ENCODE measurements around the gene MYLIP. TPM values are rescaled to one million over a fixed set of nuclear protein-coding genes. Genes with fewer than 3 reads are reported as not detected.

The MYLIP gene
- total and polyA plus RNA-seq, 2 experiments from 2014 or later, result 26.7 to 33.8 TPM

- TF ChIP-seq, protein P1, sequence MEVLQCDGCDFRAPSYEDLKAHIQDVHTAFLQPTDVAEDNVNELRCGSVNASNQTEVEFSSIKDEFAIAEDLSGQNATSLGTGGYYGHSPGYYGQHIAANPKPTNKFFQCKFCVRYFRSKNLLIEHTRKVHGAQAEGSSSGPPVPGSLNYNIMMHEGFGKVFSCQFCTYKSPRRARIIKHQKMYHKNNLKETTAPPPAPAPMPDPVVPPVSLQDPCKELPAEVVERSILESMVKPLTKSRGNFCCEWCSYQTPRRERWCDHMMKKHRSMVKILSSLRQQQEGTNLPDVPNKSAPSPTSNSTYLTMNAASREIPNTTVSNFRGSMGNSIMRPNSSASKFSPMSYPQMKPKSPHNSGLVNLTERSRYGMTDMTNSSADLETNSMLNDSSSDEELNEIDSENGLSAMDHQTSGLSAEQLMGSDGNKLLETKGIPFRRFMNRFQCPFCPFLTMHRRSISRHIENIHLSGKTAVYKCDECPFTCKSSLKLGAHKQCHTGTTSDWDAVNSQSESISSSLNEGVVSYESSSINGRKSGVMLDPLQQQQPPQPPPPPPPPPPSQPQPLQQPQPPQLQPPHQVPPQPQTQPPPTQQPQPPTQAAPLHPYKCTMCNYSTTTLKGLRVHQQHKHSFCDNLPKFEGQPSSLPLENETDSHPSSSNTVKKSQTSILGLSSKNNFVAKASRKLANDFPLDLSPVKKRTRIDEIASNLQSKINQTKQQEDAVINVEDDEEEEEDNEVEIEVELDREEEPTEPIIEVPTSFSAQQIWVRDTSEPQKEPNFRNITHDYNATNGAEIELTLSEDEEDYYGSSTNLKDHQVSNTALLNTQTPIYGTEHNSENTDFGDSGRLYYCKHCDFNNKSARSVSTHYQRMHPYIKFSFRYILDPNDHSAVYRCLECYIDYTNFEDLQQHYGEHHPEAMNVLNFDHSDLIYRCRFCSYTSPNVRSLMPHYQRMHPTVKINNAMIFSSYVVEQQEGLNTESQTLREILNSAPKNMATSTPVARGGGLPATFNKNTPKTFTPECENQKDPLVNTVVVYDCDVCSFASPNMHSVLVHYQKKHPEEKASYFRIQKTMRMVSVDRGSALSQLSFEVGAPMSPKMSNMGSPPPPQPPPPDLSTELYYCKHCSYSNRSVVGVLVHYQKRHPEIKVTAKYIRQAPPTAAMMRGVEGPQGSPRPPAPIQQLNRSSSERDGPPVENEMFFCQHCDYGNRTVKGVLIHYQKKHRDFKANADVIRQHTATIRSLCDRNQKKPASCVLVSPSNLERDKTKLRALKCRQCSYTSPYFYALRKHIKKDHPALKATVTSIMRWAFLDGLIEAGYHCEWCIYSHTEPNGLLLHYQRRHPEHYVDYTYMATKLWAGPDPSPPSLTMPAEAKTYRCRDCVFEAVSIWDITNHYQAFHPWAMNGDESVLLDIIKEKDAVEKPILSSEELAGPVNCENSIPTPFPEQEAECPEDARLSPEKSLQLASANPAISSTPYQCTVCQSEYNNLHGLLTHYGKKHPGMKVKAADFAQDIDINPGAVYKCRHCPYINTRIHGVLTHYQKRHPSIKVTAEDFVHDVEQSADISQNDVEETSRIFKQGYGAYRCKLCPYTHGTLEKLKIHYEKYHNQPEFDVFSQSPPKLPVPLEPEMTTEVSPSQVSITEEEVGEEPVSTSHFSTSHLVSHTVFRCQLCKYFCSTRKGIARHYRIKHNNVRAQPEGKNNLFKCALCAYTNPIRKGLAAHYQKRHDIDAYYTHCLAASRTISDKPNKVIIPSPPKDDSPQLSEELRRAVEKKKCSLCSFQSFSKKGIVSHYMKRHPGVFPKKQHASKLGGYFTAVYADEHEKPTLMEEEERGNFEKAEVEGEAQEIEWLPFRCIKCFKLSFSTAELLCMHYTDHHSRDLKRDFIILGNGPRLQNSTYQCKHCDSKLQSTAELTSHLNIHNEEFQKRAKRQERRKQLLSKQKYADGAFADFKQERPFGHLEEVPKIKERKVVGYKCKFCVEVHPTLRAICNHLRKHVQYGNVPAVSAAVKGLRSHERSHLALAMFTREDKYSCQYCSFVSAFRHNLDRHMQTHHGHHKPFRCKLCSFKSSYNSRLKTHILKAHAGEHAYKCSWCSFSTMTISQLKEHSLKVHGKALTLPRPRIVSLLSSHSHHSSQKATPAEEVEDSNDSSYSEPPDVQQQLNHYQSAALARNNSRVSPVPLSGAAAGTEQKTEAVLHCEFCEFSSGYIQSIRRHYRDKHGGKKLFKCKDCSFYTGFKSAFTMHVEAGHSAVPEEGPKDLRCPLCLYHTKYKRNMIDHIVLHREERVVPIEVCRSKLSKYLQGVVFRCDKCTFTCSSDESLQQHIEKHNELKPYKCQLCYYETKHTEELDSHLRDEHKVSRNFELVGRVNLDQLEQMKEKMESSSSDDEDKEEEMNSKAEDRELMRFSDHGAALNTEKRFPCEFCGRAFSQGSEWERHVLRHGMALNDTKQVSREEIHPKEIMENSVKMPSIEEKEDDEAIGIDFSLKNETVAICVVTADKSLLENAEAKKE (CRISPR knock-in tag; IDR thresholded peaks at IDR 0.05), result no peak
- TF ChIP-seq ZNF114 (CRISPR knock-in tag; IDR thresholded peaks at IDR 0.05), result no peak
- TF ChIP-seq ETS1 (IDR thresholded peaks at IDR 0.05), result no peak
- no peak for TF ChIP-seq EZH2 (IDR thresholded peaks at IDR 0.05; ENCODE audit: low read depth, unreplicated experiment)
These were observed 41.5 kb upstream of the MYLIP start (continued) for GRCh38 chr6:16087386-16087785.

DNA sequence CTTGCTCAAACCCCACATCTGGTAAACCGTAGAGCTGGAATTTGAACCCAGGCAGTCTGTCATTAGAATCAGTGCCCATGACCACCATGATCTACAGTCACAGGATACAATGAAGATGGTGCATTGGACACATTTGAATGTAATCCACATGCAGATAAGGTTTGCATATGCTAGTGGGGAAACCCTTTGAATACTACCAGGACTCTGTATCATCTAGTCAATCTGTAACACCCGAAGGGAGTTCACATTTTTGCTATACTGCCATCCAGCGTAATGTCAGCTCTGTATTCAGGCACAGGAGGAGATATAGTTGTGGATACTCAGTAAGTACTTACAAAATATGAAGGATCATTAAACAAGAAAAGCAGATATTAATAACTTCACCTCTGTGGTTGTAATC lies 40.5 kb upstream of the MYLIP start:
- H3K4me3 Mint-ChIP-seq, result no peak overlapping the region
- H3K36me3 ChIP-seq (ENCODE audit: insufficient read depth), result no peaks in the 10 kb centered on the region
- 0 out of 2 replicates have a peak, but pooled peaks cover 3% of the 10 kb centered on the region for H3K9me2 ChIP-seq (ENCODE audit: insufficient read depth)
- no peaks in the 10 kb centered on the region for H4K20me1 ChIP-seq (replicated peaks; ENCODE audit: insufficient read depth)
- H2AFZ ChIP-seq, result no peak overlapping the region
- H3K4me2 ChIP-seq, result no peak overlapping the region
- H3K79me2 ChIP-seq (replicated peaks; ENCODE audit: insufficient read depth), result no peaks in the 10 kb centered on the region
- DNase-seq (ENCODE audit: low spot score) (no peak), ATAC-seq (no peak)
- H3K4me1 ChIP-seq (ENCODE audit: insufficient read depth), result no peaks in the 10 kb centered on the region
- H3K4me1 Mint-ChIP-seq, result no peaks in the 10 kb centered on the region; the same call in 2 of the 3 replicates
- H3K36me3 Mint-ChIP-seq (ENCODE audit: low read depth), result no peaks in the 10 kb centered on the region
- no peaks in the 10 kb centered on the region for H3K27me3 ChIP-seq (ENCODE audit: insufficient read depth)
- no peak for TF ChIP-seq STAT1 (IDR thresholded peaks at IDR 0.05; ENCODE audit: unreplicated experiment)
- TF ChIP-seq, protein P2, sequence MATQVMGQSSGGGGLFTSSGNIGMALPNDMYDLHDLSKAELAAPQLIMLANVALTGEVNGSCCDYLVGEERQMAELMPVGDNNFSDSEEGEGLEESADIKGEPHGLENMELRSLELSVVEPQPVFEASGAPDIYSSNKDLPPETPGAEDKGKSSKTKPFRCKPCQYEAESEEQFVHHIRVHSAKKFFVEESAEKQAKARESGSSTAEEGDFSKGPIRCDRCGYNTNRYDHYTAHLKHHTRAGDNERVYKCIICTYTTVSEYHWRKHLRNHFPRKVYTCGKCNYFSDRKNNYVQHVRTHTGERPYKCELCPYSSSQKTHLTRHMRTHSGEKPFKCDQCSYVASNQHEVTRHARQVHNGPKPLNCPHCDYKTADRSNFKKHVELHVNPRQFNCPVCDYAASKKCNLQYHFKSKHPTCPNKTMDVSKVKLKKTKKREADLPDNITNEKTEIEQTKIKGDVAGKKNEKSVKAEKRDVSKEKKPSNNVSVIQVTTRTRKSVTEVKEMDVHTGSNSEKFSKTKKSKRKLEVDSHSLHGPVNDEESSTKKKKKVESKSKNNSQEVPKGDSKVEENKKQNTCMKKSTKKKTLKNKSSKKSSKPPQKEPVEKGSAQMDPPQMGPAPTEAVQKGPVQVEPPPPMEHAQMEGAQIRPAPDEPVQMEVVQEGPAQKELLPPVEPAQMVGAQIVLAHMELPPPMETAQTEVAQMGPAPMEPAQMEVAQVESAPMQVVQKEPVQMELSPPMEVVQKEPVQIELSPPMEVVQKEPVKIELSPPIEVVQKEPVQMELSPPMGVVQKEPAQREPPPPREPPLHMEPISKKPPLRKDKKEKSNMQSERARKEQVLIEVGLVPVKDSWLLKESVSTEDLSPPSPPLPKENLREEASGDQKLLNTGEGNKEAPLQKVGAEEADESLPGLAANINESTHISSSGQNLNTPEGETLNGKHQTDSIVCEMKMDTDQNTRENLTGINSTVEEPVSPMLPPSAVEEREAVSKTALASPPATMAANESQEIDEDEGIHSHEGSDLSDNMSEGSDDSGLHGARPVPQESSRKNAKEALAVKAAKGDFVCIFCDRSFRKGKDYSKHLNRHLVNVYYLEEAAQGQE (IDR thresholded peaks at IDR 0.05; ENCODE audit: unreplicated experiment), result no peak
- TF ChIP-seq NANOG (IDR thresholded peaks at IDR 0.05; ENCODE audit: borderline replicate concordance), result no peak
- no peaks in the 10 kb centered on the region for H3K9me3 Mint-ChIP-seq
- no peak overlapping the region for H3K27ac ChIP-seq (ENCODE audit: low read depth)
- no peaks in the 10 kb centered on the region for H3F3A ChIP-seq (replicated peaks; ENCODE audit: low read depth)
- no peak overlapping the region for H3K27ac Mint-ChIP-seq
- H3K27me3 Mint-ChIP-seq (ENCODE audit: insufficient read depth, low read depth, poor library complexity), result peaks cover 4% of the 10 kb centered on the region
- no peak overlapping the region for H3K4me3 ChIP-seq
